Hematopoietic multipotent progenitor cell treated with erythropoietin and hydrocortisone succinate and interleukin-3 and kit ligand, for 8 days (in vitro differentiated cells): ENCODE measurements around the gene SCGB1D4.
"Not testable (repeated sequence)": the region's sequence is repeated elsewhere in the genome, so short reads cannot be mapped to it uniquely, and the experiment has no call there.

Experiments
- DNase-seq: peaks from one replicate; pipeline ENCODE4 v3.0.0-alpha.2; 2015

Gene SCGB1D4

GRCh38 chr11:62298975-62299374 is at the start of gene SCGB1D4:
TSS of gene SCGB1D4 (minus strand) at chr11:62299075. CDS start at chr11:62299010, 65 bp downstream.
- DNase-seq: no peak

- no peak for DNase-seq
These were observed 47.0 kb upstream of the SCGB1D4 start for GRCh38 chr11:62345861-62346260.

GRCh38 chr11:62344210-62344609 is 45.3 kb upstream of the SCGB1D4 start:
- DNase-seq: no peak

GRCh38 chr11:62343646-62344190 is 44.8 kb upstream of the SCGB1D4 start:
- not testable (repeated sequence) for DNase-seq

- DNase-seq: no peak
These were observed 42.7 kb upstream of the SCGB1D4 start for GRCh38 chr11:62341588-62341987.

- DNase-seq: peak; percentile 74
These were observed 41.5 kb upstream of the SCGB1D4 start for GRCh38 chr11:62340269-62340901.

GRCh38 chr11:62338218-62338617 is 39.3 kb upstream of the SCGB1D4 start:
- no peak for DNase-seq

GRCh38 chr11:62337303-62338181 is 38.7 kb upstream of the SCGB1D4 start, which contains the start of gene ASRGL1:
TSS of gene ASRGL1 (plus strand) at chr11:62337448. CDS start at chr11:62337978, 530 bp downstream.
- peak; percentile 69 for DNase-seq

- not testable (repeated sequence) for DNase-seq
These were observed 38.1 kb upstream of the SCGB1D4 start for GRCh38 chr11:62336949-62337302.

GRCh38 chr11:62333768-62334167 is 34.9 kb upstream of the SCGB1D4 start:
- DNase-seq: no peak

GRCh38 chr11:62331264-62331663 is 32.4 kb upstream of the SCGB1D4 start:
- DNase-seq: not testable (repeated sequence)

GRCh38 chr11:62327541-62327940 is 28.7 kb upstream of the SCGB1D4 start:
- DNase-seq: not testable (repeated sequence)

- not testable (repeated sequence) for DNase-seq
These were observed 27.8 kb upstream of the SCGB1D4 start for GRCh38 chr11:62326719-62327118.

GRCh38 chr11:62325781-62326180 is 26.9 kb upstream of the SCGB1D4 start:
- DNase-seq: not testable (repeated sequence)

- DNase-seq: peak; percentile 61
These were observed 26.1 kb upstream of the SCGB1D4 start for GRCh38 chr11:62324731-62325556.

GRCh38 chr11:62322524-62322923 is 23.6 kb upstream of the SCGB1D4 start:
- DNase-seq: no peak

GRCh38 chr11:62315431-62315830 is 16.6 kb upstream of the SCGB1D4 start:
- DNase-seq: no peak

- DNase-seq: no peak
These were observed 11.1 kb upstream of the SCGB1D4 start for GRCh38 chr11:62309991-62310390.

GRCh38 chr11:62307950-62308349 is 9.1 kb upstream of the SCGB1D4 start:
- DNase-seq: no peak

- no peak for DNase-seq
These were observed 7.4 kb upstream of the SCGB1D4 start for GRCh38 chr11:62306227-62306626.

- DNase-seq: no peak
These were observed 3.4 kb downstream of the SCGB1D4 start for GRCh38 chr11:62295504-62295903.

- DNase-seq: no peak
These were observed 18.4 kb downstream of the SCGB1D4 start for GRCh38 chr11:62280452-62280851.

GRCh38 chr11:62273789-62274275 is 25.0 kb downstream of the SCGB1D4 start:
- no peak for DNase-seq
